T-helper 2 cell treated with Interferon-gamma antibody and Interleukin-4, amounts not matched to agents 100 ng/mL and 5 ng/mL, for 36 hours (primary cell): ENCODE results near the gene RASGRP2. TPM values are rescaled to one million over a fixed set of nuclear protein-coding genes. Genes with fewer than 3 reads are reported as not detected.

Experiments used
- intact Hi-C: fragments of 100-400 bp; cut with micrococcal nuclease; formaldehyde crosslinking; loops from one replicate; pipeline ENCODE4 v1.15.1; 2023
- total RNA-seq: library from RNA; stranded (reverse); gene quantifications from 2 replicates; pipeline ENCODE4 v1.2.3, GENCODE V29; 2022

The RASGRP2 gene
- total RNA-seq, 1 donor from 2014 or later, result 276 TPM

DNA sequence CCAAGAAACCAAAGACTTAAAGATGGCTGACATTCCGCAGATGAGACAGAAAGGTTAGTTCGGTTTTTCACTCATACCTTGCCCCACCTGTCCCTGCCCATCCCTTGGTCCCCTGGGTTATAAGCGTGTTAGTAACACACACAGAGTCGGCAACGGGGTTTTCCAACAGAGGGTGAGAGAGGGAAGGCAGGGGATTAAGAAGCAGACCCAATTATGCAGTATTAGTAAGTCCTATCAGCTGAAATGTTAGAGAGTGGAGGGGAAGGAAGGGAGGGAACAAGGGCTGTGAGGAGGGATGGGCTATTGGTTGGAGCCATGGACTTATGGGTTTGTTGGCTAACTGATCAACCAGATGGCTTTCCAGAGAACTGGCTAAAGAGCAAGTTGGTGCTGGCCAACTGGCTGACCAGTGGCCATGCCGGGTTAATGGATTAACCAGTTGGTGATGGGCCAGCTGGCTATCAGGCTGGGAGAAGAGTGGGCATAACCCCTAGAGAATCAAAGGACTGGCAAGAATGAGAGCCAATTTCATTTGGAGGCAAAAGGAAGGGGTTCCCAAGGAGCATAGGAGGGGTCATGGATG is 66.4 kb downstream of the RASGRP2 start:
- intact Hi-C loops, result no loop called here

Other genes with a start within 250 kb of the RASGRP2 start
- gene SLC22A11, start 188.2 kb downstream of the RASGRP2 start, total RNA-seq, result not detected in 2 replicates
- gene SLC22A12, start 152.9 kb downstream of the RASGRP2 start, total RNA-seq, result not detected in 2 replicates
- gene NRXN2, start 20.9 kb downstream of the RASGRP2 start, total RNA-seq, result 0.05 and 0.09 TPM in 2 replicates
- 4.0 and 4.3 TPM in 2 replicates for gene PYGM, start 15.8 kb upstream of the RASGRP2 start, total RNA-seq
- 492 and 527 TPM in 2 replicates for gene SF1, start 34.4 kb upstream of the RASGRP2 start, total RNA-seq
- 72.5 and 79.7 TPM in 2 replicates for gene MAP4K2, start 59.1 kb upstream of the RASGRP2 start, total RNA-seq
- 31.5 and 33.1 TPM in 2 replicates for gene MEN1, start 66.4 kb upstream of the RASGRP2 start, total RNA-seq
- gene CDC42BPG, start 100.5 kb upstream of the RASGRP2 start, total RNA-seq, result 0.50 and 0.82 TPM in 2 replicates
- gene EHD1, start 134.5 kb upstream of the RASGRP2 start, total RNA-seq, result 106 TPM in 2 replicates
- 19.6 and 20.9 TPM in 2 replicates for gene ATG2A, start 173.1 kb upstream of the RASGRP2 start, total RNA-seq
- gene PPP2R5B, start 180.5 kb upstream of the RASGRP2 start, total RNA-seq, result 7.5 and 8.9 TPM in 2 replicates
- gene GPHA2, start 191.8 kb upstream of the RASGRP2 start, total RNA-seq, result not detected in 2 replicates
- not detected in 2 replicates for gene MAJIN, start 228.0 kb upstream of the RASGRP2 start, total RNA-seq